Right lung (tissue), 5 donors: Measurements from ENCODE around the gene SLC16A8. TPM values are rescaled to one million over a fixed set of nuclear protein-coding genes. Genes with fewer than 3 reads are reported as not detected.
"Not testable (repeated sequence)": the region's sequence is repeated elsewhere in the genome, so short reads cannot be mapped to it uniquely, and the experiment has no call there.

Experiments used
- DNase-seq, 2 donors: peaks; one replicate each; pipeline ENCODE4 v3.0.0-alpha.2; 2013
- polyA plus RNA-seq, 5 donors: library from polyadenylated mRNA; unstranded; fragments of 120-200 nt; gene quantifications; one replicate each; pipeline versions ENCODE4 v1.2.1 to v1.2.3, GENCODE V29; 2013; ENCODE audit warnings: inconsistent platforms in 1 of 5, low replicate concordance in 1 of 5; ENCODE audit not compliant: insufficient read length in 5 of 5, insufficient read depth in 1 of 5

Gene SLC16A8
- polyA plus RNA-seq, 5 donors, result 0.84 to 1.7 (median 1.2) TPM

- no peak for DNase-seq
Measured at GRCh38 chr22:38050720-38051119, 33.3 kb downstream of the SLC16A8 start.

- no peak for DNase-seq
Measured at GRCh38 chr22:38049812-38050619, 34.0 kb downstream of the SLC16A8 start.

- no peak for DNase-seq
Measured at GRCh38 chr22:38046070-38046748, 37.8 kb downstream of the SLC16A8 start.

- DNase-seq, result no peak
Measured at GRCh38 chr22:38043151-38044039, 40.6 kb downstream of the SLC16A8 start.

- no peak for DNase-seq
Measured at GRCh38 chr22:38042488-38042790, 41.5 kb downstream of the SLC16A8 start.

GRCh38 chr22:38041760-38042487, 42.1 kb downstream of the SLC16A8 start:
- DNase-seq, result no peak

GRCh38 chr22:38040953-38041759, 42.8 kb downstream of the SLC16A8 start:
- DNase-seq, result no peak

GRCh38 chr22:38038890-38039812, 44.8 kb downstream of the SLC16A8 start:
- no peak for DNase-seq

GRCh38 chr22:38038426-38038825, 45.6 kb downstream of the SLC16A8 start:
- no peak for DNase-seq

- not testable (repeated sequence) for DNase-seq
Measured at GRCh38 chr22:38037367-38038150, 46.4 kb downstream of the SLC16A8 start.

GRCh38 chr22:38036392-38037062, 47.5 kb downstream of the SLC16A8 start:
- no peak for DNase-seq

- no peak for DNase-seq
Measured at GRCh38 chr22:38035530-38035885, 48.5 kb downstream of the SLC16A8 start.

GRCh38 chr22:38034884-38035529, 49.0 kb downstream of the SLC16A8 start:
- DNase-seq, result no peak

- DNase-seq, result peak; percentile 70 to 72
Measured at GRCh38 chr22:38034278-38034882, 49.6 kb downstream of the SLC16A8 start.

GRCh38 chr22:38033522-38034277, 50.3 kb downstream of the SLC16A8 start:
- DNase-seq, result no peak

GRCh38 chr22:38032681-38033521, 51.1 kb downstream of the SLC16A8 start:
- no peak for DNase-seq
